MCF 10A (cell line): ENCODE data around the gene RSPH4A. TPM values are rescaled to one million over a fixed set of nuclear protein-coding genes. Genes with fewer than 3 reads are reported as not detected.
"Not testable (repeated sequence)": the region's sequence is repeated elsewhere in the genome, so short reads cannot be mapped to it uniquely, and the experiment has no call there.

Experiments used
- BruUV-seq: library from RNA; stranded (reverse); fragments of 400-500 nt; replicated peaks from 2 replicates; lab custom pipeline; 2021; lab: Mats Ljungman, UMichigan
- CTCF ChIA-PET: fragments of 300-600 bp; sonication (Branson Sonifier 250); formaldehyde crosslinking; extraction: SDS; loops from one replicate; lab custom pipeline; 2021; ENCODE audit warnings: antibody characterized with exemption, inconsistent platforms; lab: Yijun Ruan, JAX
- POLR2A ChIA-PET: fragments of 300-600, 350-650 bp; sonication (Branson Sonifier 250); formaldehyde crosslinking; extraction: SDS; loops from one replicate; lab custom pipeline; 2020; ENCODE audit warnings: antibody characterized with exemption, inconsistent platforms; lab: Yijun Ruan, JAX
- DNase-seq: peaks from one replicate; pipeline ENCODE4 v3.0.0-alpha.2; 2018; ENCODE audit not compliant: unreplicated experiment
- H3K27ac Mint-ChIP-seq: one replicate; pipeline ENCODE4 v1.8.0; 2022; ENCODE audit warnings: mild to moderate bottlenecking, low read depth, mixed read lengths; ENCODE audit not compliant: unreplicated experiment
- H3K27me3 Mint-ChIP-seq: one replicate; pipeline ENCODE4 v1.8.0; 2022; ENCODE audit warnings: mixed read lengths; ENCODE audit not compliant: insufficient read depth, unreplicated experiment
- H3K36me3 Mint-ChIP-seq: one replicate; pipeline ENCODE4 v1.8.0; 2022; ENCODE audit warnings: mild to moderate bottlenecking, moderate library complexity, mixed read lengths; ENCODE audit not compliant: insufficient read depth, unreplicated experiment
- H3K4me1 Mint-ChIP-seq: one replicate; pipeline ENCODE4 v1.8.0; 2022; ENCODE audit warnings: mixed read lengths; ENCODE audit not compliant: insufficient read depth, unreplicated experiment
- H3K4me3 Mint-ChIP-seq: one replicate; pipeline ENCODE4 v1.8.0; 2022; ENCODE audit warnings: mild to moderate bottlenecking, moderate library complexity, mixed read lengths; ENCODE audit not compliant: unreplicated experiment
- H3K9me3 Mint-ChIP-seq: one replicate; pipeline ENCODE4 v1.8.0; 2022; ENCODE audit warnings: mixed read lengths; ENCODE audit not compliant: unreplicated experiment
- intact Hi-C: fragments of 100-400 bp; cut with micrococcal nuclease; formaldehyde crosslinking; loops from 2 replicates; pipeline ENCODE4 v1.14.1; 2022
- total RNA-seq: library from RNA; stranded (reverse); gene quantifications from 2 replicates; pipeline ENCODE4 v1.2.3, GENCODE V29; 2022
- TF ChIP-seq, protein P1 (sequence below): fragments of 200-600 bp; IDR thresholded peaks from one replicate; pipeline ENCODE4 v1.8.0; 2022; ENCODE audit warnings: antibody characterized with exemption, mild to moderate bottlenecking; ENCODE audit not compliant: unreplicated experiment

RSPH4A gene
- total RNA-seq, 1 experiment from 2014 or later, result not detected

GRCh38 chr6:116596815-116597214, 19.5 kb upstream of the RSPH4A start:
- no TSS peak for BruUV-seq
- Mint-ChIP-seq H3K36me3 (peaks cover 52% of the 10 kb centered on the region), H3K9me3 (no peaks in the 10 kb centered on the region), H3K27ac (no peak overlapping the region), H3K27me3 (no peaks in the 10 kb centered on the region), H3K4me1 (no peaks in the 10 kb centered on the region), H3K4me3 (no peak overlapping the region)
- ChIA-PET CTCF (interaction anchor here (0.6 to 1.5 kb wide), 2 partner anchors 25 to 56 kb away, joined by 4 read pairs; partner anchors contain the start of gene RWDD1), POLR2A (no interaction called here)
- DNase-seq, result peak; percentile 35
- intact Hi-C loops, result no loop called here
- TF ChIP-seq, protein P1, sequence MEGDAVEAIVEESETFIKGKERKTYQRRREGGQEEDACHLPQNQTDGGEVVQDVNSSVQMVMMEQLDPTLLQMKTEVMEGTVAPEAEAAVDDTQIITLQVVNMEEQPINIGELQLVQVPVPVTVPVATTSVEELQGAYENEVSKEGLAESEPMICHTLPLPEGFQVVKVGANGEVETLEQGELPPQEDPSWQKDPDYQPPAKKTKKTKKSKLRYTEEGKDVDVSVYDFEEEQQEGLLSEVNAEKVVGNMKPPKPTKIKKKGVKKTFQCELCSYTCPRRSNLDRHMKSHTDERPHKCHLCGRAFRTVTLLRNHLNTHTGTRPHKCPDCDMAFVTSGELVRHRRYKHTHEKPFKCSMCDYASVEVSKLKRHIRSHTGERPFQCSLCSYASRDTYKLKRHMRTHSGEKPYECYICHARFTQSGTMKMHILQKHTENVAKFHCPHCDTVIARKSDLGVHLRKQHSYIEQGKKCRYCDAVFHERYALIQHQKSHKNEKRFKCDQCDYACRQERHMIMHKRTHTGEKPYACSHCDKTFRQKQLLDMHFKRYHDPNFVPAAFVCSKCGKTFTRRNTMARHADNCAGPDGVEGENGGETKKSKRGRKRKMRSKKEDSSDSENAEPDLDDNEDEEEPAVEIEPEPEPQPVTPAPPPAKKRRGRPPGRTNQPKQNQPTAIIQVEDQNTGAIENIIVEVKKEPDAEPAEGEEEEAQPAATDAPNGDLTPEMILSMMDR, result no peak

GRCh38 chr6:116603916-116604315, 12.4 kb upstream of the RSPH4A start:
- POLR2A ChIA-PET, H3K4me3 Mint-ChIP-seq, H3K27ac Mint-ChIP-seq, H3K27me3 Mint-ChIP-seq, H3K4me1 Mint-ChIP-seq, intact Hi-C loops, BruUV-seq, DNase-seq, H3K9me3 Mint-ChIP-seq, CTCF ChIA-PET, H3K36me3 Mint-ChIP-seq: not testable (repeated sequence)

GRCh38 chr6:116604868-116605267, 11.4 kb upstream of the RSPH4A start:
- H3K27me3 Mint-ChIP-seq, intact Hi-C loops, POLR2A ChIA-PET, DNase-seq, H3K27ac Mint-ChIP-seq, CTCF ChIA-PET, H3K36me3 Mint-ChIP-seq, H3K4me3 Mint-ChIP-seq, BruUV-seq, H3K4me1 Mint-ChIP-seq, H3K9me3 Mint-ChIP-seq: not testable (repeated sequence)

DNA sequence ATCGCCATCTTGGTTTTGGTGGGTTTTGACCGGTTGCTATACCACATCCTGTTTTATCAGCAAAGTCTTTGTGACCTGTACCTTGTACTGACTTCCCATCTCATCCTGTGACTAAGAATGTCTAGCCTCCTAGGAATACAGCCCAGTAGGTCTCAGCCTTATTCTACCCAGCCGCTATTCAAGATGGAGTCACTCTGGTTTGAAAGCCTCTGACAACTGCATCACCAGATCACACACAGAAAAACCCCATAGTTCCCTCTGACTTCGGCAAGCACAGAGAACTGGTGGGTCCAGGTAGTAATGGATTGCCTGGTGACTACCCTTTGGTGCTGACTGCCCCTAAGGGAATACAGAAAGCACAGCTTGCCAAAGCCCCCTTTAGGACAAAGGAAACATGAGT, 10.3 kb upstream of the RSPH4A start:
- no peak for DNase-seq
- H3K4me3 Mint-ChIP-seq, result no peak overlapping the region
- no peaks in the 10 kb centered on the region for H3K36me3 Mint-ChIP-seq
- BruUV-seq, result no TSS peak
- ChIA-PET POLR2A (interaction anchor here (1.2 kb wide), 1 partner anchor 10 kb away, joined by 3 read pairs; the partner anchor contains the start of gene RSPH4A), CTCF (no interaction called here)
- no peaks in the 10 kb centered on the region for H3K27me3 Mint-ChIP-seq
- H3K4me1 Mint-ChIP-seq, result no peaks in the 10 kb centered on the region
- H3K9me3 Mint-ChIP-seq, result peaks cover 9% of the 10 kb centered on the region
- intact Hi-C loops, result no loop called here
- TF ChIP-seq, protein P1, result no peak
- H3K27ac Mint-ChIP-seq, result no peak overlapping the region

DNA sequence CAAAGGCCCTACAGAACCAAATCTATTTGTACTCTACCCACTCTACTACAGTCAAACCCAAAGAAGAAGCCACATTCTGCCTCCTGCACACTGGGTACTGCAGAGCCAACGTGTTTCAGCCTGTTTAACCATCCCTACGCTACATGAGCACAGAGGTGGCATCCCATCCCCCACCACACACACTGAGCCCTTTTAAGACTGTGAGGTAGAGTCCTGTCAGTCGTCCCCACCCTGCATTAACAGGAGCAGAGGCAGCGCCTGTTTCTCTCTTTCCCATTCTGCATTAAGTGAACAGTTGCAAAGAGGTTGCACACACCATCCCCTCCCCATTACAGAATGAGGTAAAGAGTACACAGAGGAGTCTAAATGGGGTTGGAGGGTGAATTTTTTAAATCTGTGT, 5.2 kb upstream of the RSPH4A start:
- BruUV-seq, result no TSS peak
- POLR2A ChIA-PET, result no interaction called here
- intact Hi-C loops, result no loop called here
- no peak for DNase-seq
- H3K4me1 Mint-ChIP-seq, result no peaks in the 10 kb centered on the region
- H3K4me3 Mint-ChIP-seq, result no peak overlapping the region
- peaks cover 11% of the 10 kb centered on the region for H3K27me3 Mint-ChIP-seq
- TF ChIP-seq, protein P1, result no peak
- H3K36me3 Mint-ChIP-seq, result no peaks in the 10 kb centered on the region
- H3K27ac Mint-ChIP-seq, result no peak overlapping the region
- CTCF ChIA-PET, result interaction anchor here (0.5 kb wide), 1 partner anchor 12 kb away, joined by 3 read pairs; no protein-coding TSS in a partner anchor
- no peaks in the 10 kb centered on the region for H3K9me3 Mint-ChIP-seq
